ENCODE measurements around the gene STPG2. TPM values are rescaled to one million over a fixed set of nuclear protein-coding genes. Genes with fewer than 3 reads are reported as not detected.

The STPG2 gene
- polyA plus RNA-seq, 6 donors from 2014 or later: 0.17 to 0.55 (median 0.25) TPM; not detected in 3

- peaks cover under 1 to 9% (median 8%) of the 10 kb centered on the region in 7 donors for H3K9me3 Mint-ChIP-seq
- ATAC-seq (ENCODE audit: low read depth in 2 of 2) (no peak), DNase-seq (no peak)
- H3K4me1 Mint-ChIP-seq: no peaks in the 10 kb centered on the region
- H3K4me3 Mint-ChIP-seq: no peak overlapping the region
- no peaks in the 10 kb centered on the region for H3K27me3 Mint-ChIP-seq
- peaks cover 0 to 4% of the 10 kb centered on the region in 2 donors for H3K36me3 Mint-ChIP-seq
- no peak overlapping the region for H3K27ac Mint-ChIP-seq
Observed at GRCh38 chr4:97978791-97979488, 164.3 kb downstream of the STPG2 start.

- DNase-seq (no peak), ATAC-seq (ENCODE audit: low read depth in 2 of 2) (no peak)
- no peaks in the 10 kb centered on the region for H3K27me3 Mint-ChIP-seq
- no peak overlapping the region for H3K27ac Mint-ChIP-seq
- H3K4me1 Mint-ChIP-seq: no peaks in the 10 kb centered on the region
- H3K36me3 Mint-ChIP-seq: no peaks in the 10 kb centered on the region
- no peak overlapping the region for H3K4me3 Mint-ChIP-seq
- H3K9me3 Mint-ChIP-seq: peaks cover 1 to 18% (median 7%) of the 10 kb centered on the region in 7 donors
Observed at GRCh38 chr4:97953171-97953941, 189.9 kb downstream of the STPG2 start.

DNA sequence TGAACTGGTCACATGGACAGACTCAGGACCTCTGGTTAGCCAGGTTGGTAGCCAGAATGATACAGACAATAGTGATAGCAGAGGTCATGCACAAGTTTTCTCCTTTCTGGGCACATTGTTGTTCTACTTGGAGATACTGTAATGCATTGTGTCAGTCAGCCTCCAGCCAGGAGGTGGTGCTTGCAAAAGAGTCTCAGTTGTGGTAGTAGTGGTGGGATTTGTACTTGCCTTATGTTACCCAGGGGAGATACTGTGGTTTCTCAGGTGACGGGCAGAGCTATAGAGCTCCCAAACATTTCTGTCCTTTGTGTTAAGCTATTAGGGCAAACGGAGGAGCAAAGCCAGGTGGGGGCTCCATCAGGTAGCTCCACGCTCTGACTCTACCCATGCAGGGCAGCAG, 190.5 kb downstream of the STPG2 start:
- Mint-ChIP-seq H3K27ac (no peak overlapping the region), H3K4me3 (no peak overlapping the region), H3K4me1 (no peaks in the 10 kb centered on the region), H3K27me3 (no peaks in the 10 kb centered on the region), H3K36me3 (no peaks in the 10 kb centered on the region), H3K9me3 (peaks cover 3 to 18% (median 7%) of the 10 kb centered on the region in 7 donors)
- DNase-seq (no peak), ATAC-seq (ENCODE audit: low read depth in 2 of 2) (no peak)

DNA sequence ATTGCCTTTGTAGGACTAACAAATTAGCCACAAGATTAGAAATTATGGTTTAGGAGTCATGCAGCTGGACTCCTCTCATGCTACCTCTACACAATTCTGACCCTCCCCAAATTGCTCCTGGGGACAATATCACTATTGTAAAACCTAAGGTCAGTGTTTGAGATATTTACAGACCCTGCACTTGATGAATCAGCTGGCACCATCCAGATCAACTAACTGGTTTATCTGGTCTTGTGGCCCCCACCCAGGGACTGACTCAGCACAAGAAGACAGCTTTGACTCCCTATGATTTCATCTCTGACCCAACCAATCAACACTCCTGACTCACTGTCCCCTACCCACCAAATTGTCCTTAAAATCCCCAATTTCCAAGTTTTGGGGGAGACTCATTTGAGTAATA, 192.4 kb downstream of the STPG2 start:
- Mint-ChIP-seq H3K4me3 (no peak overlapping the region), H3K4me1 (no peaks in the 10 kb centered on the region), H3K27ac (no peak overlapping the region), H3K9me3 (peaks cover 5 to 22% (median 10%) of the 10 kb centered on the region in 7 donors), H3K36me3 (no peaks in the 10 kb centered on the region), H3K27me3 (no peaks in the 10 kb centered on the region)
- ATAC-seq (ENCODE audit: low read depth in 2 of 2): no peak
- DNase-seq: no peak

- no peaks in the 10 kb centered on the region for H3K27me3 Mint-ChIP-seq
- no peak for ATAC-seq (ENCODE audit: low read depth in 2 of 2)
- H3K9me3 Mint-ChIP-seq: peaks cover 6 to 50% (median 26%) of the 10 kb centered on the region in 7 donors
- no peak overlapping the region for H3K27ac Mint-ChIP-seq
- H3K36me3 Mint-ChIP-seq: peaks cover 0 to 8% of the 10 kb centered on the region in 2 donors
- no peak overlapping the region for H3K4me3 Mint-ChIP-seq
- H3K4me1 Mint-ChIP-seq: no peaks in the 10 kb centered on the region
- DNase-seq: no peak
Observed at GRCh38 chr4:97942951-97943350, 200.3 kb downstream of the STPG2 start.

DNA sequence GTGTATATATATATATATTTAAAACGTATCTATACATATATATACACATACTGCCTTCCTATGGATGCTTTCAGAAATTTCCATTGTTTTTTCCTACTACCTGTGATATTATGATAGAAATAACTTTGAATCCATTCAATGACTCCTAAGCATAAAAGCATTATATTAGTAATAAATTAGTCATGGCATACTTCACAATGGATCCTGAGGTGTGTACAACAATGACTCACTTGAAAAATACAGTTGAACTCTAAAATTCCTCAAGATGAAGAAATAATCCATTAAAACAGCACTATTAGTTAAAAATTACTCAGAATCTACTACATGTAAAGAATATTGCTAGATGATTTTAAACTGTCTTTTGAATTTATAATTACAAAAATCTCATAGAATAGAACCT, 201.1 kb downstream of the STPG2 start:
- Mint-ChIP-seq H3K27ac (no peak overlapping the region), H3K9me3 (peaks cover 6 to 55% (median 28%) of the 10 kb centered on the region in 7 donors), H3K4me1 (no peaks in the 10 kb centered on the region), H3K36me3 (peaks cover 0 to 8% of the 10 kb centered on the region in 2 donors), H3K4me3 (no peak overlapping the region), H3K27me3 (no peaks in the 10 kb centered on the region)
- no peak for ATAC-seq (ENCODE audit: low read depth in 2 of 2)
- no peak for DNase-seq

DNA sequence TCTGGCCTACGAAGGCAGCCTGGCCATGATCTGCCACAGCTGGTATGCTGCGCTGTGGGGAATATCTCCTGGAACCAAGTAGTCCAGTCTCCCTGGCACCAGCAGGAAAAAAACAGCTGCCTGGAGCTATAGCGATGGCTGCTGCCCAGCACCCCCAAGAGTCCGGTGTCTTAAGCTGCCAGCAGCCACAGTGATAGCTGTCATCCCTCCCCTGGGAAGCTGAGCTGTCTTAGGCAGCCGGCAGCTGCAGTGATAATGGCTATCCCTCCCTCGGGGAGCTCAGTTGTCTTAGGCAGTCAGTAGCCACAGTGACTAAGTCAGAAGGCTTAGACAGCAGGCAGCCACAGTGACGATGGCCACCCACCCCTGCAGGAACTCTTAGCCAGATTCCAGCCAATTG, 205.1 kb downstream of the STPG2 start:
- Mint-ChIP-seq H3K4me1 (no peaks in the 10 kb centered on the region), H3K4me3 (no peak overlapping the region), H3K36me3 (peaks cover 0 to 17% of the 10 kb centered on the region in 2 donors), H3K27ac (no peak overlapping the region), H3K27me3 (no peaks in the 10 kb centered on the region), H3K9me3 (peaks cover 13 to 63% (median 32%) of the 10 kb centered on the region in 7 donors)
- DNase-seq (no peak), ATAC-seq (ENCODE audit: low read depth in 2 of 2) (no peak)

GRCh38 chr4:97924341-97924958, 218.8 kb downstream of the STPG2 start:
- Mint-ChIP-seq H3K27me3 (no peaks in the 10 kb centered on the region), H3K4me1 (no peaks in the 10 kb centered on the region), H3K4me3 (no peak overlapping the region), H3K27ac (no peak overlapping the region), H3K9me3 (peaks cover 4 to 15% (median 7%) of the 10 kb centered on the region in 7 donors), H3K36me3 (no peaks in the 10 kb centered on the region)
- no peak for DNase-seq
- ATAC-seq (ENCODE audit: low read depth in 2 of 2): no peak

DNA sequence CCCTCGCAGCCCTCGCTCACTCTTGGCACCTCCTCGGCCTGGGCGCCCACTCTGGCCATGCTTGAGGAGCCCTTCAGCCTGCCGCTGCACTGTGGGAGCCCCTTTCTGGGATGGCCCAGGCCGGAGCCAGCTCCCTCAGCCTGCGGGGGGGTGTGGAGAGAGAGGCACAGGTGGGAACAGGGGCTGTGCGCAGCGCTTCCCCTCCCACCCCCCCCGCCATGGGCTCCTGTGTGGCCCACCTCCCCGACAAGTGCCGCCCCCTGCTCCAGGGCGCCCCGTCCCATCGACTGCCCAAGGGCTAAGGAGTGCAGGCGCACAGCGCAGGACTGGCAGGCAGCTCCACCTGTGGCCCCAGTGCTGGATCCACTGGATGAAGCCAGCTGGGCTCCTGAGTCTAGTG, 220.2 kb downstream of the STPG2 start:
- Mint-ChIP-seq H3K27ac (no peak overlapping the region), H3K36me3 (no peaks in the 10 kb centered on the region), H3K9me3 (peaks cover 4 to 15% (median 7%) of the 10 kb centered on the region in 7 donors), H3K4me1 (no peaks in the 10 kb centered on the region), H3K27me3 (no peaks in the 10 kb centered on the region), H3K4me3 (no peak overlapping the region)
- ATAC-seq (ENCODE audit: low read depth in 2 of 2) (no peak), DNase-seq (no peak)

DNA sequence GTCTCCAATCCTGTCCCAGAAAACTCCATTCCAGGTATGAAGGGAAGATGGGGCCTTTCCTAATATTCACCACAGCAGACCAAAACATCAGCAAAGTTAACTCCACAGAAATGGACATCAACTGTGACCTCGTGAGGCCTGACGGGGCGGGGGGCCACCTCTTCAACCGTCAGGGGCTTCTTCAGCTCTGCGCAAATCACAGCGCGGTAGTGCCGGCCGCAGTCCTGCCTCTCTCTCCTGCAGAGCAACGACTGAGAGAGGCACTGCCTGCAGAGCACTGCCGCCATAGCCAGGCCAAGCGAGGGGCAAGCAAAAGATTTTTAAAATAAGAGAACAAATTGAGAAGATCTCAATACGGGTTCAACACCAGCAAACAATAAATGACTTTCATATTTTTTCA, 226.2 kb downstream of the STPG2 start:
- no peaks in the 10 kb centered on the region for H3K27me3 Mint-ChIP-seq
- no peak overlapping the region for H3K4me3 Mint-ChIP-seq
- no peak for ATAC-seq (ENCODE audit: low read depth in 2 of 2)
- no peaks in the 10 kb centered on the region for H3K36me3 Mint-ChIP-seq
- DNase-seq: no peak
- H3K27ac Mint-ChIP-seq: no peak overlapping the region
- H3K9me3 Mint-ChIP-seq: peaks cover 0 to 11% (median 7%) of the 10 kb centered on the region in 7 donors
- H3K4me1 Mint-ChIP-seq: no peaks in the 10 kb centered on the region

DNA sequence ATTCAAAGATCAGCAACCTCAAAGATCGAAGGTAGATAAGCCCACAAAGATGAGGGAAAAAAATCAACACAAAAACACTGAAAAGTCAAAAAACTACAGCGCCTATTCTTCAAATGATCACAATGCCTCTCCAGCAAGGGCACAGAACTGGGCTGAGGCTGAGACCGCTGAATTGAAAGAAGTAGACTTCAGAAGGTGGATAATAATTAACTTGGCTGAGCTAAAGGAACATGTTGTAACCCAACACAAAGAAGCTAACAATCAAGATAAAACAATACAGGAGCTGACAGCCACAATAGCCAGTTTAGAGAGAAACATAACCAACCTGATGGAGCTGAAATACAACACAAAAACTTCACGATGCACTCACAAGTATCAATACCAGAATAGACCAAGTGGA, 231.1 kb downstream of the STPG2 start:
- DNase-seq: no peak
- no peaks in the 10 kb centered on the region for H3K27me3 Mint-ChIP-seq
- peak overlapping the region in 1 of 6 donors; percentile 53 for H3K27ac Mint-ChIP-seq
- no peak for ATAC-seq (ENCODE audit: low read depth in 2 of 2)
- no peak overlapping the region for H3K4me3 Mint-ChIP-seq
- no peaks in the 10 kb centered on the region for H3K36me3 Mint-ChIP-seq
- peaks cover 0 to 9% (median 7%) of the 10 kb centered on the region in 7 donors for H3K9me3 Mint-ChIP-seq
- no peaks in the 10 kb centered on the region for H3K4me1 Mint-ChIP-seq

- Mint-ChIP-seq H3K9me3 (peaks cover 0 to 9% (median 5%) of the 10 kb centered on the region in 7 donors), H3K27me3 (no peaks in the 10 kb centered on the region), H3K4me1 (no peaks in the 10 kb centered on the region), H3K27ac (no peak overlapping the region), H3K4me3 (no peak overlapping the region), H3K36me3 (no peaks in the 10 kb centered on the region)
- DNase-seq (no peak), ATAC-seq (ENCODE audit: low read depth in 2 of 2) (no peak)
Observed at GRCh38 chr4:97911236-97911906, 231.9 kb downstream of the STPG2 start.

- ATAC-seq (ENCODE audit: low read depth in 2 of 2): no peak
- Mint-ChIP-seq H3K9me3 (peaks cover 0 to 8% (median 5%) of the 10 kb centered on the region in 7 donors), H3K27ac (no peak overlapping the region), H3K4me3 (no peak overlapping the region), H3K4me1 (no peaks in the 10 kb centered on the region), H3K36me3 (no peaks in the 10 kb centered on the region), H3K27me3 (no peaks in the 10 kb centered on the region)
- DNase-seq: no peak
Observed at GRCh38 chr4:97910005-97910404, 233.3 kb downstream of the STPG2 start.
